PC-3 (cell line): ENCODE results near the gene CMTM2.

Source experiments
- EZH2 ChIP-seq: fragments of 300-600 bp; sonication (generic); IDR thresholded peaks from one replicate; pipeline ENCODE4 v1.6.1; 2017; ENCODE audit warnings: antibody characterized with exemption, mild to moderate bottlenecking, low read length; ENCODE audit not compliant: unreplicated experiment
- EZH2phosphoT487 ChIP-seq: fragments of 300-600 bp; sonication (generic); IDR thresholded peaks from 2 replicates; pipeline ENCODE4 v1.6.1; 2018; ENCODE audit warnings: mild to moderate bottlenecking, antibody characterized with exemption, low read length, borderline replicate concordance
- TF ChIP-seq, protein P1 (sequence below): fragments of 300-600 bp; sonication (generic); conservative IDR thresholded peaks from 2 replicates; pipeline ENCODE4 v1.5.1; 2017; ENCODE audit warnings: antibody characterized with exemption, low read depth, mild to moderate bottlenecking, low read length

DNA sequence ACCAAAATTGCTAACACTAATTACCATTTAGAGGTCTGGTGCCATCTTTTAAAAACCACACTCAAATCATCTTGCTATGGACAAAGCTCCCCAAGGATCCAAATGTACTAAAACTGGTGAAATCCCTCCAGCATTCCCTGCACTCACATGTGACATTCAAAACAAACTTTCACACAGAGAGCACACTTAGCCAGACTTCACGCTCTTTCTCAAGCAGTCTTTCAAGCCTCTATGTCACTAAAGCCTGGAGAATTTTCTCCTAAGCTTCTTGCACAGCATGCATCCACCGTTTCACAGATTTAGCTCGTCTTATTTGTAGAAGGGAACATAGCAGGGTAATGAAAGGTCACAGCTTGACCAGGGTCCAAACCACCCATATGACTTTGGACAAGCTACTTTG, 44.5 kb downstream of the CMTM2 start:
- TF ChIP-seq, protein P1, sequence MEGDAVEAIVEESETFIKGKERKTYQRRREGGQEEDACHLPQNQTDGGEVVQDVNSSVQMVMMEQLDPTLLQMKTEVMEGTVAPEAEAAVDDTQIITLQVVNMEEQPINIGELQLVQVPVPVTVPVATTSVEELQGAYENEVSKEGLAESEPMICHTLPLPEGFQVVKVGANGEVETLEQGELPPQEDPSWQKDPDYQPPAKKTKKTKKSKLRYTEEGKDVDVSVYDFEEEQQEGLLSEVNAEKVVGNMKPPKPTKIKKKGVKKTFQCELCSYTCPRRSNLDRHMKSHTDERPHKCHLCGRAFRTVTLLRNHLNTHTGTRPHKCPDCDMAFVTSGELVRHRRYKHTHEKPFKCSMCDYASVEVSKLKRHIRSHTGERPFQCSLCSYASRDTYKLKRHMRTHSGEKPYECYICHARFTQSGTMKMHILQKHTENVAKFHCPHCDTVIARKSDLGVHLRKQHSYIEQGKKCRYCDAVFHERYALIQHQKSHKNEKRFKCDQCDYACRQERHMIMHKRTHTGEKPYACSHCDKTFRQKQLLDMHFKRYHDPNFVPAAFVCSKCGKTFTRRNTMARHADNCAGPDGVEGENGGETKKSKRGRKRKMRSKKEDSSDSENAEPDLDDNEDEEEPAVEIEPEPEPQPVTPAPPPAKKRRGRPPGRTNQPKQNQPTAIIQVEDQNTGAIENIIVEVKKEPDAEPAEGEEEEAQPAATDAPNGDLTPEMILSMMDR, result no peak
- TF ChIP-seq EZH2phosphoT487 (no peak), EZH2 (no peak)
